Tibial nerve (tissue), 4 donors: ENCODE measurements around the gene THOC3. TPM values are rescaled to one million over a fixed set of nuclear protein-coding genes. Genes with fewer than 3 reads are reported as not detected.

Experiments used
- total RNA-seq, 4 donors: library from RNA; depleted of rRNA; stranded (reverse); fragments of >200 nt; gene quantifications; one replicate each; pipeline ENCODE4 v1.1.0, GENCODE V29; 2016

The THOC3 gene
- total RNA-seq, 4 donors from 2014 or later: 21.6 to 37.0 (median 28.1) TPM

Other genes starting within 250 kb of the THOC3 start
- gene CPLX2, start 96.7 kb downstream of the THOC3 start, total RNA-seq: not detected